HG03066 (cell line): ENCODE measurements around the gene SMIM24.

Experiments used
- ATAC-seq: cut with Tn5 transposase; IDR thresholded peaks from one replicate; pipeline ENCODE4 v1.9.1; 2021; ENCODE audit warnings: low read depth; ENCODE audit not compliant: unreplicated experiment

Gene SMIM24

DNA sequence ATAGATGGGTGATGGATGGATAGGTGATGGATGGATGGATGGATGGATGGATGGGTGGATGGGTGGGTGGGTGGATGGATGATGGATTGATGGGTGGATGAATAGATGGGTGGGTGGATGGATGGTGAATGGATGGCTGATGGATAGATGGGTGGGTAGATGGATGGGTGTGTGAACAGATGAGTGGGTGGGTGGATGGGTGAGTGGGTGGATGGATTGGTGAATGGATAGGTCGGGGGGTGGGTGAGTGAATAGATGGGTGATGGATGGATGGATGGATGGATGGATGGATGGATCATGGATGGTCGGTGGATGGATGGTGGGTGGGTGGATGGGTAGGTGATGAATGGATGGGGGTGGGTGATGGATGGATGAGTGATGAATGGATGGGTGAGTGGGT, 3.5 kb downstream of the SMIM24 start:
- no peak for ATAC-seq

DNA sequence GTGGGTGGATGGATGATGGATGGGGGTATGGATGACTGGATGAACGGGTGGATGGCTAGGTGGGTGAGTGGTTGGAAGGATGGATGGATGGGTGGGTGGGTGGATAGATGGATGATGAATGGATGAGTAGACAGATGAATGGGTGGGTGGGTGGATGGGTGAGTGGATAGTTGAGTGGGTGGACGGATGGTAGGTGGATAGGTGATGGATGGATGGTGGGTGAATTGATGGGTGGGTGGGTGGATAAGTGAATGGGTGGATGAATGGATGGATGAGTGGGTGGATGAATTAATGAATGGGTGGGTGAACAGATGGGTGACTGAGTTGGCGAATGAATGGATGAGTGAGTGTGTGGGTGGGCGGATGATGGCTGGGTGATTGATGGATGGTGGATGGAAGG, 4.9 kb downstream of the SMIM24 start:
- ATAC-seq: no peak

DNA sequence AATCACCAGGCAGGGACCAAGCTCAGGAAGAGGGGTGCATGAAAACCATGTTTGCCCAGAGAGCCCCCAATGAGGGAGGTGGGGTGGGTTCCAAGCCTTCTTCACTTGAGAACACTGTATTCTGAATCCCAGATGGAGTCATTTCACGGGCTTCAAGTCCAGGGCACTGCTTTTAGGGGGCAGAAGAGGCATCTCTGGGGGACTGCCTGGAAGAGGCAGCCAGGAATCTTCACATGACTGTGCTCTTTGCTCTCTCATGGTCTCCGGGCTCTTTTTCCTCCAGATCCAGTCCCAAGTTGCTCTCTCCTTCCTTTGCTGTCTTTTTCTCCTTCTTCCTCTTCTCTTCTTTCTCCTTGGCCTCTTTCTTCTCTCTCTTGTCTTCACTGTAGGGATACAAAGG, 5.7 kb downstream of the SMIM24 start:
- ATAC-seq: no peak

DNA sequence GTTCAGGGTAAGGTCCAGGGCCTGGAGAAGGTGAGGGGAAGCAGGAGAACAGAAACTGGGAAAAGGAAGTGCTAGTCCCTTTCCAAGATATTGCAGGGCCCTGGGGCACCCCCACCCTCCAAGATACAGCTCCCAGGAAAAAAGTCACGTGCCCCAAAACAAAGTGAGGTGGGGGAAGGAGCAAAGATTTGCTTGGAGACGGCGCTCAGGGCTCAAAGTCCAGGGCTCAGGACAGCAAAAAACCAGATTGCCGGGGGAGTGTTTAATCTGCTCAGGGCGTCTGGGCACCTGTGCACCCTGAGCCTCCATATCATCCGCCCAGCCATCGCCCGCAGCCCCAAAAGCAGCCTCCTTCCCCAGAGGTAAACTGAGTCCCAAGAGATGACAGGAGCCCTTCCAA, 6.3 kb downstream of the SMIM24 start:
- ATAC-seq: no peak

DNA sequence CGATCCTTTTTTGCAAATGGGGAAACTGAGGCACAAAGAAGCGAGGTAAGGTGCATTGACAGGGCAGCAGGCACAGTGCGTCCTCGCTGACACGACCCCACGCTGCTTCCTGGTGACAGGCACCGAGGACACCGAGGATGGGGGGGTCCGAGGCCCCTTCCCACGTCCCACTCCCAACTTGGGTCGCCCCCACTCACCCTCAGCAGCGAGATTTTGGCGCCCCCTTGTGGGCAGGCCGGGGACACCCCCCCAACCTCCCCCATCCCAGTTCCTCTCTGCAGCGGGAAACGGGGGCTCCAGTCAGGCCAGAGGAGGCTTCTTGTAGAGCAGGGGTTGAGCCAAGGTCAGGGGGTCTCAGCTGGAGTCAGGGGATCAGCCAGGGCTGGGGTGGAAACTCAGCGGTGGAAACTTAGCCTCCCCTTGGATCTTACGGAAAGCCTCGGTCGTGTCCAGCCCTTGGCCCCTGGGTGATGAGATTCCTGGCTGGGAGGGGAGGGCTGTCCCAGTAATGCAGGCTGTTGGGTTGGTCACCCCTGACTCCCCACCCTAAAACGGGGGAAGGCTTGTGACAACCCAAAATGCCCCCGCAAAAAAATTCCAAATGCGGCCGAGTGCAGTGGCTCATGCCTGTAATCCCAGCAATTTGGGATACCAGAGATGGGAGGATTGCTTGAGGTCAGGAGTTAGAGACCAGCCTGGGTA, 8.2 kb downstream of the SMIM24 start:
- ATAC-seq: no peak

DNA sequence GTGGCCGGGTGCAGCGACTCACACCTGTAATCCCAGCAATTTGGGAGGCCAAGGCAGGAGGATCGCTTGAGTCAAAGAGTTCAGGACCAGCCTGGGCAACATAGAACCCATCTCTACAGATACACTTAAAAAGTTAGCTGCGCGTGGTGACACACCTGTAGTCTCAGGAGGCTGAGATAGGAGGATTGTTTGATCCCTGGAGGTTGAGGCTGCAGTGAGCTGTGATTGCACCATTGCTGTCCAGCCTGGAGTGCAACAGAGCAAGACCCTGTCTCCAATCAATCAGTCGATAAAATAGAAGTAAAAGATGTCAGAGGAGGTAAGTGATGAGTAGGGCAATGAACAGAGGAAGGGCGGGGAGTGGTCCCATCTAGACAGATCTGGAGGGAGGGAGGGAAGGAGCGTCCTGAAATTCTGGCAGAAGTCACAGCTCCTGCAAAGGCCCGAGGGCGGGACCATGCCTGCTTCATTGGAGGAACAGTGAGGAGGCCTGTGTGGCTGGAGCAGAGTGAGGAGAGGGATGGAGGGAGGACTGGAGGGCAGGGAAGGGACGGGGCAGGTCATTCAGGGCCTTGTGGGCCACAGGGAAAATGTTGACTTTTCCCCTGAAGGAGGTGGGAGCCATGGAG, 9.7 kb downstream of the SMIM24 start:
- ATAC-seq: no peak

DNA sequence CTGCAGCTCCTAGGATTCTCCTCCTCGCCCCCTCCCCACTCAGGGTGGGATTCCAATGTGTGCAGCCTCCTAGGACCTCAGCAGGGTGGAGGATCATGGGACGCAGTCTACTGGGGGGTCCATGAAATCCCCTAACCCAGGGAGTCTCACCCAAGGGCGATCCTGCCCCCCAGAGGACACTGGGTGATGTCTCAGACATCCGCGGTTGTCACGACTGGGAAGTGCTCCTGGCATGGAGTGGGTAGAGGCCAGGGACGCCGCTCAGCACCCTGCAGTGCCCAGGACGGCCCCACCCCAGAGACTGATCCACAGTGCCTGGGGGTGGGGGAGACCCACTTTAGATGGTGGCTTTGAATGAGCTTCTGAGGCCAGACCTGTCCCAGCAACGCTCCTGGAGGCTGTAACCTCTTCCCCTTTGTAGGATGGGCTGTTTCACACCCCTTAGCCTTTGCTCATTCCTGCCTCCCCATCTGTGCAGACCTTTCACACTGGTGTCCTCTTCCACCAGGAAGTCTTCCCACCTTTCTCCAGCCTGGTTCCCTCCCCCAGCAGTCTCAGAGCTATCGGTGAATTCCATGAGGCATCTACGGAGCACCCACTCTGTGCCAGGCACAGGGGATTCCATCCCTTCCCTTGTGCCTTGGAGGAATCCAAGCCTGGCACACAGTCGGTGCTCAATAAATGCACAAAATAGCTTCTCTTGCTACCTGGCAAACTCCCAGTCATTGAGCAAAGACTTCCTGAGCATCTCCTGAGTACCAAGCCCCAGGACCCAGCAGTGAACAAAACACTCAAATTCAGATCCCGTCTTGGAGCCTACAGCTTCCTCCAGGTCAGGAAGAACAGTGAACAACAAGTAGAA, 10.5 kb downstream of the SMIM24 start:
- no peak for ATAC-seq

DNA sequence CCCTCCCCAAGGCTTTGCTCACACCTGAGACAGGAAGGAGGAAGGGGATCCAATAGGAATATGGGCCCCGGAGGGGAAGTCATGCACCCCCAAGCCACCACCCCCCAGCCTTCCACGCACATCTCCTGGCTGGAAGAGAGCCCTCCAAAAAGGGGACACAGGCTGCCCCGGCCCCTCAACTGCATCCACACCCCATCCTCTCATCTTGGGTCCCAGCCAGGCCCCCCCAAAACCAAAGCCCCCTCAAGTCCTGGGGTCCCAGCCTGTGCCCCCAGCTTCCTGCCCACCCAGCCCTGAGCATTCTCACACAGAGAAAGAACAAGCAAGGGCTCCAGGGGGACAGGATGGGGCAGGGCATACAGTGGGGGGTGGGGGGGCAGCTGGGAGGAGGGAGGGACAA, 12.1 kb downstream of the SMIM24 start:
- no peak for ATAC-seq

DNA sequence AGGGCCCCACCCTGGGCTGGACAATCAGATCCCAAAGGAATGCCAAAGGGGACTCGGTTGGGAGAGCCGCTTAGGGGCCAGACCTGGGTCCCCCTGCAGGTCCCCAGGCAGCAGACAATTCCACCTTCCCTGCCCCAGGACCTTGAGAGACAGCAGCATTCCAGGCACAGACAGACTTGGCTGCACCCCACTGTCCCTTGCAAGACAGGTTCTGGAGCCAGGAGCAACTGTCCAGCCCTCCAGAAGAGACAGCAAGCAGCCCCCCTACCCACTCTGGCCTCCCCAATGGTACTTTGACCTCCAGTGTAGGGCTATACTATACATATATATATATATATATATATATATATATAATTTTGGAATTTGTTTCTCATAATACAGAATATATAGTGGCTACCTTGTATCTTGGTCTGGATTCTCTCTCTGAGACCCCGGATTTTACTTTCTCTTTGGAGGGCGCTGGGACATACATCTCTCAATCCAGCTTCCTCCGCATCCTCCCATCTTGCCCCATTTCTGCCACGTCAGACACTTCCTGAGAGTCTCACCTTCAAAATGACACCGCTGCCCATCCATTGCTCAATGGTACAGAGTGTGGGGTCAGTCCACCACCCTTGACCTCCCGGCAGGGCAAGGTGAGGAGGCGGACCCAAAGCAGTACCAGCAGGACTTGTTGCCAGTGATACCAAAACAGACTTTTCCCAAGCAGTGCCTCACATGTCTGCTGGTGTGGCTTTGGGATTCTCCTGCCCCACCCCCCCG, 12.7 kb downstream of the SMIM24 start:
- ATAC-seq: no peak

DNA sequence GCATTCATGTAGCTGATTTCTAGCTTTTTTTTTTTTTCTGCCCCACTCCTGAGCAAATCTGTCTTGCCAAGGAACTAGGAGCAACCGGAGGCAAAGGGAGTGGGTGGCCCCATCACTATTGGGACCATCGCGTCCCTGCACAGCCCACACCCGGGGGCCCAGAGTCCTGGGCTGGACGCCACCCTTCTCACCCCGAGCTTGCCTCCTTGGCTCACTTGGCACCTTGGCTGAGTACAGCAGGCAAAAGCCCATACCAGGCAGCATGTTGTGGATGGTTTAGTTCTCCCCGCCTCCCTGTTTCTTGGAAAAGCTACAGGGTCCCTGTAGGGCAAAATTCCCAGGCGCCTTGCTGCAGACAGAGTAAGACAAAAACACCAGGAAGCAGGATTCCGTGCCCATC, 13.7 kb downstream of the SMIM24 start:
- ATAC-seq: no peak

DNA sequence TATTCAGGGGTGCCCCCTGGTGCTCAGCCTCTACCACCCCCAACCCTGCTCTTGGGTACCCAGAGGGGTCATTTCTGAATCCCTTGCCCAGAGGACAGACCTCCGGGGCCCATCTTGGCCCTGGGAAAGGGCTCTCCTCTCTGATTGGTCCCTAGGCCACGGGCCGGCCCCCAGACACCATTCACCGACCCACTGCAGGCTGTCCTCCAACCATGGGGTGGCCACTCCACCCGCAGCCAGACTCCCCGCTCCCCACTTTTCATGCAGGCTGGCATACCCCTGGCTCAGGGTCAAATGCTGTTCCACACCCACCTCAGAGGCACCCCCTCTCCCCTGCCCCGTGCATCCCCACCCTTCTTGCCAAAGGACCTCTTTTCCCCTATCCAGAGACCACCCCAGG, 14.8 kb downstream of the SMIM24 start:
- no peak for ATAC-seq

DNA sequence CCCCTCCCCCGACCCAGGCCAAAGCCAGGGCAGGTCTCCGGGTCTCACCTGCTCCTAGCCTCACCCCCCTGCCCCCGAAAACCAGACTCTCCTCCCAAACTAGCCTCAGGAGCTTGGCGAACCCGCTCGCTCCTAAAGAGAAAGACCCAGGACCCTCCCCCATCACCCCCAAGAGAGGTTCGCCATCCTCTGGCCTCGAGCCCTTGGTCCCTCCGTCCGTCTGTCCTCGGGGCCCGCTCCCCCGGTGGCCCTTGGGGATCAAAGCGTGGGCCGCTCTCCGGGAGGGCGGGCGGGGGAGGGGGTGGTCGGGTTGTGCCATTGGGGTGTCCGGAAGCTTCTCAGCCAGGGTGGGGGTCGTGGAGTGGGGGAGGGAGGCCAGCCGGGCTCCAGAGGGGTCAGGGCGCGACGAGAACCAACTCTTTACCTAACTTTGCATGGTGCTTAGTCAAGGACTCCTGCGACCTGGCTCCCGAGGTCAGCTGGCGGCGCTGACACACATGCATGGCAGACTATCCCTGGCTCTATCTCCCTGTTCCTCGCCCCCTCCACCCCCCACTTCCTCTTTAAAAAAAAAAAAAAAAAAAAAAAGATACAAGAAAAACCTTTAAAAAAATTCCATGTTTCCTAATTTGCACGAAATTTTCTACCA, 15.6 kb downstream of the SMIM24 start:
- no peak for ATAC-seq

DNA sequence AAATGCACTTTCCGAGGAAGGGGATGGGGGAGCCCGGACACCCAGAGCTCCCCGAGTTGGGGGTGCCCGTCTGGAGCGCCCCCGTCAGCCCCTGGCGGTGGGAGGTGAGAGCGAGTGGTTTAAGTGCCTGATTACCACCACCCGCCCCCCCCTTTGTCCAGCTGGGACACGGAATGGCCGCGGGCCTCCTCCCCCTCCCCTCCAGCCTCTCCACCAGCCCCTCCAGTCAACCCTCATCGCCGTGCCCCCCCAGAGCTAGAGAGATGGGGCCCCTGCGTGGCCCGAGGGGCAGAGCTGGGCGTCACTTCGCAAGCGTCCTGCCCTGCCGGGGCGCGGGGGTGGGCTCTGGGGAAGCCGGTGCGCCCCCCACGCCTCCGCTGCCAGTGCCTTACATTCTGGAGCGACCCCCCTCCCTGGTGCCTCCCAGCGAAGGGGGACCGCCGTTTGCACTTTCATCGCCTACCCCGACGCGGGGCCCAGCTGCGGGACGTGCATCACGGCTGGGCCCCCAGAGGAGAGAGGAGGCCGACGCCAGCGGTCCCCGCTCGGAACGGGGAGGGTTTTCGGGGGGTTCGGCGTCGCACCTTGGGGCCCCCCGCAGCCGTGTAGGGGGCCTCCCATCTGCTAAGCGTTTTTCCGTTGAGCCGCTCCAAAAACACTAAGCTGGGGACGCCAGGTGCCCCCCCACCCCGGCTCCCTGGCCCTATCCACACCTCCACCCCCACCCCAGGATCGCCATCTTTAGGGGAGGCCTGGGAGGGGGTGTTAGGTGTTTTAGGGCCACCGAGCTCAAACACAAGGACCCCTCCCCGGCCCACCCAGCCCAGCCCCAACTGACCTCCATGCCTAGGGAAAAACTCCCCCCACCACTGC, 16.4 kb downstream of the SMIM24 start:
- ATAC-seq: no peak

DNA sequence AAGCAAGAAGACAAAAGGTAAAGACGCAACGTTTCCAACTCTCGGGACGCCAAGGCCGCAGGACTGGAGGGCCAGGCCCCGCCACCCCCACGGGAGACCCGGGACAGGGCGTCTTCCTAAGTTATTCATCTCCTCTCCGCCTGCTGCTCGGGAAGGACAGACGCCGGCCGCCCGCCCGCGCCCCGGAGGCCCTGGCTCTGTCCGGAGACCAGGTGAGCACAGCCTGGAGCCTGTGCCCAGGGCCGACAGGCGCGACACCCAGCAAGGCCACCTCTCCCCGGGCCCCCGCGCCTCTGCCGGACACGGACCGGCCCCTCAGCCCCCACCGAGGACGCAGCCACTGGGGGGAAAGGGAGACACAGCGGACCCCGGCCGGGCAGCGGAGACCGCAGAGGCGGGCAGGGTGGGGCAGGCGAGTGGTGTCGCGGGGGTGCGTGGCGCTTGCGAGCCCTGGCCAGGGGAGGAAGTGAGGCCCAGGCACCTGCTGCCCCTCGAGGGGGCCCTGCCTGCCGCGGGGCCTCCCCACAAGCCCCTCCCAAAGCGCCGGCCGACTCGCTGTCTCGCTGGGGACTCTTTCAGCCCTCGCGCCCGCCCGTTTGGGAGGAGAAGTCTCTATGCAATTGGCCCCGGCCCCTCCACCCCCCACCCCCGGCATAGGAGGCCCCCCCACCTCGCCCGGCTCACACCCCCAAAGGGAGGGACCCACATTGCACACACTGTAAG, 17.2 kb downstream of the SMIM24 start:
- ATAC-seq: no peak

DNA sequence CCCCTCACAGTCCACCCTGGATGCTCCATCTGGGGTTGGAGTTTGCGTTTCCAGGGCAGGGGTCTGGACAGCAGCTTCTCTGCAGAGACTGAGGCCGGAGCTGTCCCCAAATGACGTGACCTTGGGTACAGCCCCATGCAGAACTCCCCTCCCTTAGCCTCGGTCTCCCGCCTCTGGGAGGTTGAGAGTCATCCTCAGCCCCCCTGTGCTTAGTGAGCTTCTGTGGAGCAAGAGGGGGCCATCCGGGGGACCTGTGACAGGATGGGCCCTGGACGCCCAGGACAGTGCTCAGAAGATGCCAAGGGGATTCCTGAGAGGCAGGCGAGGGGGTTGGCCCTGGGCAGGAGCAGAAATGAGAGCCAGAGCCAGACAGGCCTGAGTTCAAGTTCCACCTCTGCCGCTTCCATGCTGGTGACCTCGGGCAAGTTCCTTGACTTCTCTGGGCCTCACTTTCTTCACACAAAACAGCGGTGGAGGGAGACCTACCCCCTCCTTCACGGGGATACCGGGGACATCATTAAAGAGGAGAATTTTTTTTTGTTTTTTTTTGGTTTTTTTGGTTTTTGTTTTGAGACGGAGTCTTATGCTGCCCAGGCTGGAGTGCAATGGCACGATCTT, 20.3 kb downstream of the SMIM24 start:
- ATAC-seq: no peak

DNA sequence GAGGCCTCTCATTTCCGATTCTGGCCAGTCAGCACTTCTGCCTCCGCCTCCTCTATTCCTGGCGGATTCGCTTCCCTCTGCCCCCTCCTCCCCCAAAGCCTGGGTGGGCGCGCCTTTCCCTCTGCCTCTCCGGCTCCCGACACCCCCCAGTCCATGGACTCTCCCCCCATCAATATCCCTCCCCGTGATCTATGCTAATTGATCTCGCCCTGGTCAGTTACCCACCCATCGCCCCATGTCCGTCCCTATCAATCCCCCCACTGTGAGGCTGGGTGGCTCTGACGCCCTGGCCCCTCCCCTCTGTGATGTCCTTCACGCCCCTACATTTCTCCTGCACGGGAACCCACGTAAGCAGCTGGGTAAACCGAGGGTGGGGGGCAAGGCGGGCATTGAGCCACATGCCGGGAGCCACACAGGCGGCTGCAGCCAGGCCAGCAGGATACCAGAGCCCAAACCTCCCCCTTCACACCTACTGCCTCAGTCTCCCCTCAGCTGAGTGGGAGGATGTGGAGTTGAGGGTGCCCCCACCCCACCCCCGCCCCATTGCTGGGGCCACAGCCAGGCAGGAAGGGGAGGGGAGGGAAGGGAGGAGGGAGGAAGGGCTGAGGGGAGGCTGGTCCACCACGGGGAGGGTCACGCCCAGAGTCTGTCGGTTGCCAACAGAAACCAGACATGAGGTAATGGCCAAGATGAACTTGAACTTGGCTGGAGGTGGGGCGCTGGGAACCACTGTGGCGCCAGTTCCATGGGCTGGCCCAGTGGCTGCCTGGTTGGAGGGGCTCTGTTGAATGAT, 21.0 kb downstream of the SMIM24 start:
- ATAC-seq: no peak

DNA sequence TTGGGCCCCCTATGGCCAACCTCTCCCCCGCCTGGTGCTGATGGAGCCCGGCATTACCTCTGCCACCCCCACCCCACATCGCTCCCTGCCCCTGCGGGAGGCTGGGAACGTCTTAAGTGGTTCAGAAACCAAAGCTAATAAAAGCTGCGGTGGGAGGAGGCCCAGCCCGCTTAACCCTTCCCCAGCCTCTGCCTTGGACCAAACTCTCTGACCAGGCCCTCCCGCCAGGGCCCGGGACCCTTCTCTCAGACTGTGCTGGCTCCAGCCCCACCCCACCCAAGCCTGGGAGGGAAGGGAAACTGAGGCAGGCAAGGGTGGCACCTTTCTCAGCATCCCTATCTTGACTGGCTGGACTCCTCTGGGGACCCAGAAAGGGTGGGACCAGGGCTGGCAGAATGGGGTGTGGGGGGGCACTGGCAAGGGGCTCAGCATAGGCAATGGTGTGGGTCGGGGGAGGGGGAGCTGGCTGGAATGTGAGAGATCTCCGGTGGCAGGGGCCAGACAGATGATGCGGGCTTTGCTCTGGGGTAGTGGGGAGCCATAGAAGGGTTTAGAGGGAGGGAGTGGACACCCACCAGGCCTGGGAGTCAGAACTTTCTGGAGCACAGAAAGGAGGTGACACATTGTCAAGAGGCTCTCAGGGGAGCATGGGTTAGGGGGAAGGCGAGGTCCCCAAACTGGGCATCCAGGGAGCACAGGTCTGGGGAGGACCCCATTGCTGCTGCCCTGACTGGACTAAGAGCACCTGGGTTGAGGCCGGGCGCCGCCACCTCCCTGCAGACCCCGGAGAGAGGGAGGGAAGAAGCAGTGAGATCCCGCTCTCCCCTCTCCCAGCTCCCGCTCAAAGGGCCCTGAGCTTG, 21.9 kb downstream of the SMIM24 start:
- ATAC-seq: no peak
